Stimulated activated CD4-positive, alpha-beta T cell treated with anti-CD3 and anti-CD28 coated beads, Interleukin-2, amount 100 ng/mL, for 4 hours (primary cell): ENCODE measurements around the gene SERPINA12.
"Not testable (repeated sequence)": the region's sequence is repeated elsewhere in the genome, so short reads cannot be mapped to it uniquely, and the experiment has no call there.

Experiments used
- DNase-seq: peaks from one replicate; pipeline ENCODE4 v3.0.0-alpha.2; 2020; ENCODE audit warnings: low read depth

The SERPINA12 gene

DNA sequence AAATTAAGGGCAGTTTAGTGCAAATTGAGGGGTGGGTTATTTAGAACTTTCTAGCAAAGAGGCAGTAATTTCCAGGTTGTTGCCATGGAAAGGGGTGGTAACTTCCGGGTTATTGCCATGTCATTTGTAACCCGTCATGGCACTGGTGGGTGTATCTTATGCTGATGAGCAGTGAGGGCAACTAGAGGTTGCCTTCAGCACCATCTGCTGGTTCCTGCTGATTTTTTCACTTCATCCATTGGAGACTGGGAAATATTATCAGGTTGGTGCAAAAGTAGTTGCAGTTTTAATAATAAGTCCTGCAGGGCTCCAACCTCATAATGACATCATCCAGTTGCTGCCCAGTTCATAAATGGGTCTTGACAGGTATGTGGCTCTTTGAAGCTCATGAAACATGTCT is 27.6 kb upstream of the SERPINA12 start:
- DNase-seq, result no peak

GRCh38 chr14:94535506-94535905 is 26.2 kb upstream of the SERPINA12 start:
- DNase-seq, result no peak

DNA sequence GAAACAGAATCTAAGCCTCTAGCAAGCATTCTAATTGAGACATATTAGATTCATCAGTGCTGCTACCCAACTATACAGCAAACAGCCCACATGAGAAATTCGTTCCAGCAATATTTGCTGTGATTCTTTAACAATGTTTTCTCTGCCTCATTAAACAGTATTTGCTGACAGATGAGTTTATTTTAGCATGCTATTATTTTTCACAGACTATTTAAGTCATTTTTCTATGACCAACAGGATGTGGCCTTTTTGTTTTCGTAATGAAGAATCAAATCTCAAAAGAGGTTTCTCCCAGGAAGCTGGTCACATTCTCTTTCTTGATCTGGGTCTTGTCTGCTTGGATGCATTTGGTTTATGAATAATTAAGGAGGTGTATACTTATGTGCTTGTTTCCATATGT is 23.2 kb upstream of the SERPINA12 start:
- no peak for DNase-seq

DNA sequence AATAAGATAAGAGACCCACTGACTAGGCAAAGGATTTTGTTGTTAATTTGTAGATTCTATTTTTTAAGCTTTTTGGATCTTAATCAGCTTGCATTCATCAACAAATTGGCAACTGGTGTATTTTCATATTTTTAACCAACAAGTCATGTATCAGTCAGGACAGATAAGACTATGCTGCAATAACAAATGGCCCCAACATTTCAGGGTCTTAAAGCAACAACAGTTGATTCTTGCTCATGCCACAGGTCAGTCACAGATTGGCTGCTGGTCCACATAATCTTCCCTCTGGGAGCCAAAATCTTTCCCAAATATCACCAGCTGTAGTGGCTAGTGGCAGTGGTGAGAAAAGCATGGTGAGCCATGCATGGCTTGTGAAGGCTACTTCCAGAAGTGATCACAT is 21.9 kb upstream of the SERPINA12 start:
- no peak for DNase-seq

- no peak for DNase-seq
Measured at GRCh38 chr14:94524093-94524492, 14.8 kb upstream of the SERPINA12 start.

- DNase-seq, result no peak
Measured at GRCh38 chr14:94523265-94523664, 14.0 kb upstream of the SERPINA12 start.

GRCh38 chr14:94522115-94522724 is 13.0 kb upstream of the SERPINA12 start:
- DNase-seq, result no peak

GRCh38 chr14:94521375-94522114 is 12.3 kb upstream of the SERPINA12 start:
- DNase-seq, result no peak

DNA sequence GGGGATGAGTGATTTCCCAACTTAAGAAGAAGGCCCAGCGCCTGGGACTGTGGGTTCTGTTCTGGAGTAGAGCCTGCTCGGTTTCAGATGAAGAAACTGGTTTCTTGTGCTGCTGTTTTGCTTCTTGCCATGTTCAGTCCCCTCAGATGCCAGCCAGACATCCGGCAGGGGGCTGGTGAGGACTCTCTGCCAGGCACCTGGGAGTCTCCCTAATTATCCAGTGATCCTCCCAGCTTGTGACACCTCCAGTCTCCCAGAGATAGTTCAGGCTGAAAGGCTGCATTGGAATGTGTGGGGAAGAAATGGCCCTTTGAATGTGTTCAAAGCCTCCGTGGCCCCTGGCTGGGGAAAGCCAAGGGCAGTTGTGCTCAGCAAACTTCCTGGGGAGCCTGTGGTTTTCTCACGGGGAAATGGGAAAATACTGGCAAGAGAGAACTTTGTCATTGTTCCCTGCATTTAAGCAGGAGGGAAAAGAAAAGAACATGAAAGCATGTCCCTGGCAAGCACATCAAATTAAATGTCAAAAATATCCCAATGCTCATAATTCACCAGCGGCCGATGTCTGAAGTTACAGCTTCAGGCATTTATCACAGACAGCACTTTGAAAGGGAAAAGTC is 8.5 kb upstream of the SERPINA12 start:
- DNase-seq, result no peak

DNA sequence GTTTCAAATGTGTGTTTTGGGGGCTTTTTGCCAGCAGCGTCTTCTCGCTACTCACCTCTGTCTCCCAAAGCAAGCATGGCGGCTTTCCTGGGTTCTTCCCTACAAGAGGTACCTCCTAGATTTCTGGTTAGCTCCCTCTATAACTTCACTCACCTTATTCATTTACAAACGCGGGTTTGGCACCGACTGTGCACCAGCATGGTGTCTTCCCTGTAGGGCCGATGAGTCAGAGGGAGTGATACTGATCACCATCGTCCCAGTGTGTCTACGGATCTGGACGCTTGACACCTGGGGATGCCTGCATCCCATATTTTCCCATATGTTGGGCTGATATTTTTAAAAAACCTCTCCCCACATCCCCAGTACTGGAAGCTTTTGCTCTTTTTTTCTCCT is 8.0 kb upstream of the SERPINA12 start:
- no peak for DNase-seq

- DNase-seq, result no peak
Measured at GRCh38 chr14:94515856-94516255, 6.6 kb upstream of the SERPINA12 start.

DNA sequence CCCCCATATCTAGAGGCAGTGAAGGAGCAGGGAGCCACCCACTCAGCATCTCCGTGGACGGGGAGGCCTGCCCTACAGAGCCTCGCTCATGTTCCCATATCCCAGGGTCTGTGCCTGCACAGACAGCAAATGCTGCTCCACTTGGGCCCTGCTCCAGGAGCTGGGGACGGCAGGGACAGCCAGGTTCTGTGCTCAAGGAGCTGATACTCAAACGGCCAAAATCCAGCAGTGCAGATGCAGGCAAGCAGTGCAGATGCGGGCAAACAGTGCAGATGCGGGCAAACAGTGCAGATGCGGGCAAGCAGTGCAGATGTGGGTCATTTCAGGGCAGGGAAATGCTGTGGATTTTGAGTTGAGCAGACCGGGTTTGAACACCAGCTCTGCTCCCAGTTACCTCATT is 6.2 kb upstream of the SERPINA12 start:
- no peak for DNase-seq

DNA sequence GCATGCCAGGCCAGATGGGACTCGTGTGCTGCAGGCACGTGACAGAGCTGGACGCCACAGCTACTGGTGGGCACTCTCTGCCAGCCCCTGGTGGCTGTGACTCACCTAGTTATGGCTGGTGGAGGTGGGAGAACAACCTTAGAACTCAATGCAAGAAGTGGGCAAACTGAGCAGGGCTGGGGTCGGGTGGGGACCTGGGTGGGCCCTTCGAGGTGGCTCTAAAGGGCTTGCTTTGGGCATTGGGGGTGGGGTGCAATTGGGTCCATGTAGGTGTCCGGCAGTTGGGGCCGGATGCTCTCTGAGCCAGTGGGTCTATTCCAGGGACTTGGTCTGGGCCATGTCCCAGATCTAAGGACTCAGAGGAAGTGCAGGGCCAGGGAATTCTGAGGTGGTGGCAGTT is 5.1 kb upstream of the SERPINA12 start:
- DNase-seq, result no peak

DNA sequence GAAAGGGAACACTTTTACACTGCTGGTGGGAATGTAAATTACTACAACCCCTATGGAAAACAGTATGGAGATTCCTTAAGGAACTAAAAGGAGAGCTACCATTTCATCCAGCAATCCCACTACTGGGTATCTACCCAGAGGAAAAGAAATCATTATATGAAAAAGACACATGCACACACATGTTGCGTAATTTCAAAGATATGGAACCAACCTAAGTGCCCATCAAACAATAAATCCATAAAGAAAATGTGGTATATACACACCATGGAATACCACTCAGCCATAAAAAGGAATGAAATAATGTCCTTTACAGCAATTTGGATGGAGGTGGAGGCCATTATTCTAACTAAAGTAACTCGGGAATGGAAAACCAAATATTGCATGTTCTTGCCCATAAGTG is 1.2 kb upstream of the SERPINA12 start:
- not testable (repeated sequence) for DNase-seq

- no peak for DNase-seq
Measured at GRCh38 chr14:94505641-94506040, 3.6 kb downstream of the SERPINA12 start.

DNA sequence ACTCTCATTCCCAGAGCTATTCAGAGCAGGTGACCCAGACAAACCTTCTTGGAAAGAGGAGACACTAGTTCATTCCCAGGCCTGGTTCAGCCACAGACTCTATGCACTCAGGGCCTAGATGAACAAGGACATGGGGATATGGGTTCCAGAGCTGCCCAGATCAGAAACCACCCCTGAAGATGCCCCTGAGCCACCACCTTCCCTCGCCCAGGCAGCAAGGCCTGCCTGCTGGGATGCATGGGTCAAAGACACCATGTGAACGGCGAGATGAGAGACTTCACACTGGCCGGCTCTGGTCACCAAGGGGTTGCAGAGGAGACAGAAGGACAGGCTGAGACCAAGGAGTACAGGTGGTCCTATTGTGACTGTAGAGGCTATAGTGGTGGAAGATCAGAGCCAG is 4.1 kb downstream of the SERPINA12 start:
- DNase-seq, result no peak

DNA sequence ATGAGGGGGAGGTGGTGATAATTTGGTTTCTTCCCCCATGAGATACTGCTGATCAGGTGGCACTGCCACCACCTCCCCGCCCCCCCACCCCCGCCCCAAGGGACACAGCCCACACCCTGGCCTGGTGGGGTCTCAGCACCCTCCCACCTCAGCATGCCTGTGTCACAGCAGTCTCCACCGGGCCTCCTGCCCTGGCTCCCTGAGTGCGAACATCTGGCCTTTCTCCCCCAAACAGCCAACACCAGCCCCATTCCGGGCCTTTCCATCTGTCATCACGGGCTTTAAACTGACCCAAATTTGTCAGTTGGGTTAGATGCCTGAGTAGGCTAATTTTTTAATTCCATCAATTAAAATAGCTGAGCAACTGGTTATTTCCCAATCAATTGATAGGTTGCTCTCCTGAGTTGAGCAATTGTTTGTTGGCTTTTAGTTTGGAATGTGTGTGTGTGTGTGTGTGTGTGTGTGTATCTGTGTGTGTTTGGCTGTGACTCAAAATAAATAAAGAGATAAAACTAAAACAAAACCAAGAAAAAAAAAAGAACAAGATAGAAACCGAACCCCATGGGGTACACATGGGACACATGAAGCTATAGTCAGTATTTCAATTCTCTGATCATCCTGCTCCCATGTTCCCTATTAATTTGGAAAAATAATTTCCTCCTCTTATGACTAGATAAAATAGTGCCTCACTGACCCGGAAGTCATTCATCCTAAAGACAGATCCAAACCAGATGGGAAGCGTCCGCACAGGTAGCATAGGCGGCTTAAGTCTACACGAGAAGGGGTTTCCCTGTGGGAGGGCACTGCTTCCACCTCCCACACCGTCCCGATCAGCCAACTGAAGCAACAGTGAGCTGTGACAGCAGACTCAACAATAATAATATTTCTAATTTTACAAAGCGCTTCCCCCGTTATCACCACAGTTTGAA is 7.4 kb downstream of the SERPINA12 start:
- DNase-seq, result no peak

- no peak for DNase-seq
Measured at GRCh38 chr14:94500264-94500663, 9.0 kb downstream of the SERPINA12 start.

DNA sequence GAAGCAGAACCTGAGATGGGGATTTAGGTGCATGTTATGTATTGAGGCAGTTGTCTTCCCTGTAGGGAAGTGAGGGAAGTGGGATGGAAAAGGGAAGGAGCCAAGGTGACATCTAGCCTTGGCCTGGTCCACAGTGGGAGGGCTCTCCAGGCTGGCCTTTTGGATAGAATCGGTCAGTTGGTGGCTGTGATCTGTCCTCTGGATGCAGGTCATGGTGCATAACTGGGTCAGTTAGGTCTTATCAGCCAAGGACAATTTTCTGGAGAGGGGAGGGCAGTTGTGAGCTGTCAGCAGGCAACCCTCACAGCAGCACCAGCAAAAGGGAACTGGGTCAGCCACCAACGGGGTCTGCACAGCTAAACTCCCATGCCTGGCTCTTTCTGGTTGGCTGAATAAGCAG is 9.6 kb downstream of the SERPINA12 start:
- DNase-seq, result no peak

DNA sequence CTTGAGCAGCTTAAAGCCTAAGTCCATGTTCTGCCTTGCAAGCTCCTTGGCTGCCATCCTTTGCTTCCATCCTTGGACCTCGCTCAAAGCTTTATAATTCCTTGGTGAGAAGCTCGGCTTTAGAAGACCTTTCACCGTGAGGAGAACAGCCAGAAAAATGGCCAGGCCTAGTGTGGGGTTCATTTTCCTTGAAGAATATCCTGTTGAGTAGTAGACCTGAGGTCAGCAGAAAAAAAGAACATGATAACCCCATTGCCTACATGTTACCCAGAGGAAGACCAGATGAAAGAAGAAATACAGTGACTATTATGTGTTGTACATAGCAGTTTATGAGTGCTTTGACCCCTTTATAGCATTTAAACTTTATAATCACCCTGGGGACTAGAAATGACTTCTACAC is 11.1 kb downstream of the SERPINA12 start:
- no peak for DNase-seq

DNA sequence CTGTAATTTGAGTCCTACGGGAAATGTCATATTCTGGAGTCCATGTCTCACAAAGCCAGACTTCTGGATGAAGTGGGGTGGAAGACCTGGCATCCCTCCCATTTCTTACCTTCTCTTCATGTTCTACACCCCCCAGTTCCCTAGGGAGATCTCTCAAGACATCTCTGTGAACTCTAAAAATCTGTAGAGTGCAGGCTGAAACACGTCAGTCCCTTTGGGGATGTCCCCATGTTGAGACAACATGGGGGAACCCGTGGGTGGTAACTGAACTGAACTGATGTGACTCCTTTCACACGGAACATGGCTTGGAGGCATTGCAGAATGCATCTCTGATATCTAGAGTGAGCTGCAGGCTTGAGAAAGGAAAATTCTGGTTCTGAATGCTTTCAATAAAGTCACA is 15.2 kb downstream of the SERPINA12 start:
- no peak for DNase-seq

DNA sequence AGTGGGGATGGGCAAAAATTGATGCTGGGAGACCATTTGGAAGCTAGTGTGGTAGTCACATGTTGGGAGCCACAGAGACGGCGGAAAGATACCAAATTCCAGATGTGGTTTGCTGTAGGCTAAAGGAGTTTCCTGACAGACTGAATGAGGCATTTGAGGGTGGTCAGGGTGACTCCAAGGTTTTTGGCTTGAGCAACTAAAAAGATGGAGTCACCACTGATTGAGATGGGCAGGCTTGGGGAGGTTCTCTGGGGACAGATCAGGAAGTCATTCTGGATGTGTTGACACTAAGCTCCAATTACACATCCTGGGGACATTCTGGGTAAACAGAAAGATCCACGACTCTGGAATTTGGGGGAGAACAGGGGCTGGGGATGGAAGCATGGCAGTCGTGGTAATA is 17.8 kb downstream of the SERPINA12 start:
- no peak for DNase-seq

DNA sequence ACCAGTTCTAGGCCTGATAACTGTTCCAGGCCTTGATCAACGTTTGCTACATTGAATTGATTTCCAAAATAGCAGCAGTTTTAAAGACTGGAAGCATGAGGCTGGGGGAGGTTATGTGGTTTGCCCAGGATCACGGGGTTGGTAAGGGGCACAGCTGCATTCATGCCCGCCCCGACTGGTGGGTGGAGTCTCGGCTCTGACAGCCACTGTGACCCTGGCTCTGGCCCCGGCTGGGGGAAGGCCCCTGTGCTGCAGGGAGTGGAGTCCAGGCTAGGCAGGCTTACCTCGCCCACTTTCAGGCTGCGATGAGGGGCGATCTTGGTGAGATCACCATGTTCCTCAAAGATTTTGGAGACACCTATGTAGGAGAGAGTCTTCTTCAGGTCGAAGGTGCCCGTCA is 19.9 kb downstream of the SERPINA12 start:
- DNase-seq, result no peak
